Coronary artery (tissue), 2 donors: ENCODE results near the gene MAML3.

Experiments
- DNase-seq: peaks from one replicate; pipeline ENCODE4 v3.0.0-alpha.2; 2017; ENCODE audit warnings: low spot score
- H3K27ac ChIP-seq, 2 donors: fragments of 200-600 bp; sonication (generic); one replicate each; pipeline ENCODE4 v1.5.1; 2016 to 2019
- H3K4me3 ChIP-seq: fragments of 200-600 bp; sonication (generic); 2 replicates; pipeline ENCODE4 v1.5.1; 2016; ENCODE audit warnings: mild to moderate bottlenecking, moderate library complexity
- CTCF ChIP-seq: fragments of 200-600 bp; sonication (generic); IDR thresholded peaks from one replicate; pipeline ENCODE4 v1.5.1; 2019; ENCODE audit warnings: antibody characterized with exemption

MAML3 gene

GRCh38 chr4:139670775-139671174 is 483.2 kb downstream of the MAML3 start:
- H3K27ac ChIP-seq, result no peak overlapping the region
- no peak for DNase-seq
- no peak overlapping the region for H3K4me3 ChIP-seq
- TF ChIP-seq CTCF, result no peak

- no peak for TF ChIP-seq CTCF
- Histone ChIP-seq H3K27ac (no peak overlapping the region), H3K4me3 (no peak overlapping the region)
- DNase-seq, result no peak
Observed at GRCh38 chr4:139669890-139670289, 484.1 kb downstream of the MAML3 start.

- no peak for TF ChIP-seq CTCF
- no peak overlapping the region for H3K4me3 ChIP-seq
- H3K27ac ChIP-seq, result no peak overlapping the region
- DNase-seq, result no peak
Observed at GRCh38 chr4:139669335-139669734, 484.6 kb downstream of the MAML3 start.

- TF ChIP-seq CTCF, result no peak
- Histone ChIP-seq H3K4me3 (no peak overlapping the region), H3K27ac (no peak overlapping the region)
- DNase-seq, result no peak
Observed at GRCh38 chr4:139668658-139669201, 485.3 kb downstream of the MAML3 start.

GRCh38 chr4:139668036-139668435 is 485.9 kb downstream of the MAML3 start:
- no peak for DNase-seq
- Histone ChIP-seq H3K27ac (no peak overlapping the region), H3K4me3 (no peak overlapping the region)

More at GRCh38 chr4:139668036-139668435, 485.9 kb downstream of the MAML3 start:
- TF ChIP-seq CTCF, result no peak
